NCI-H2081 treated with DMSO at 0.1 percent for 48 hours (cell line): ENCODE results near the gene DMRT3.
A peak's percentile ranks its signal among the peaks of the same experiment; 100 is the strongest.

Source experiments
- DNase-seq: peaks from one replicate; lab custom pipeline; 2025; lab: John Stamatoyannopoulos, UW

DMRT3 gene

DNA sequence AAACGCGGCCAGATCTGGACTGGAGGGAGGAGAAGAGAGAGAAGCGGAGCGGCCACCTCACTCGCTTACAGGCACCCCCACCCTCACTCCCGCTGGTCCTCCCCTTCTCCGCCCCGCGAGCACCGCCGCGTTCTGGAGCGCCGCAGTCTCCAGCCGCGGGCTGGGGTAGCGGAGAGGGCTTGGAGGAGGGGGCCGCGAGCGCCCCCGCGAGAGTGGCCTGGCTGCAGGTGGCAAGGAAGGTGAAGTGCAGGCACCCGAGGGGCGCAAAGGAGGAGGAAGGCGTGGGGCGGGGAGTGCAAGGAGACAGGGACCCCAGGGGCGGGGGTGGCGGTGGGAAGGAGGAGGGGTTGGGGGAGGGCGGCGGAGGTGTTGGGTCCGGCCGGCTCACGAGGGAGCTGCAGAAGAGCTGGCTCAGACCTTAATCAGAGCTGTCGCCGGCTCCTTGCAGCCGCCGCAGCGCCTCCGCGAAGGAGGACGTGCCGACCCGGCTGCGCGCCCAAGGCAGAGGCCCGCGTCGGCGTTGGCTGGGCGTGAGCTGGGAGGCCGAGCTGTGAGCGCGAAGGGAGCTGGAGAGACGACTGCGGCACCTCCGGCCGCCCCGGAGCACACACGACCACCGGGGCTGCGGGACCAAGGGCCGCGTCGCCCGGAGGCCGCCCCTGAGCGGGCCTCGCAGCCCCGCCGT lies at the start of gene DMRT3:
Gene DMRT3, plus strand, starts transcription at position 398 of the 685 bp plus-strand sequence. CDS start 347 bp downstream, outside the sequence.
- DNase-seq, result no peak

GRCh38 chr9:926976-927375 lies 49.5 kb upstream of the DMRT3 start:
- no peak for DNase-seq

GRCh38 chr9:928363-929042 lies 48.0 kb upstream of the DMRT3 start:
- DNase-seq, result no peak

GRCh38 chr9:929719-930118 lies 46.7 kb upstream of the DMRT3 start:
- DNase-seq, result no peak

GRCh38 chr9:933356-933755 lies 43.1 kb upstream of the DMRT3 start:
- no peak for DNase-seq

- peak; percentile 31 for DNase-seq
Observed at GRCh38 chr9:935348-935965, 41.0 kb upstream of the DMRT3 start.

DNA sequence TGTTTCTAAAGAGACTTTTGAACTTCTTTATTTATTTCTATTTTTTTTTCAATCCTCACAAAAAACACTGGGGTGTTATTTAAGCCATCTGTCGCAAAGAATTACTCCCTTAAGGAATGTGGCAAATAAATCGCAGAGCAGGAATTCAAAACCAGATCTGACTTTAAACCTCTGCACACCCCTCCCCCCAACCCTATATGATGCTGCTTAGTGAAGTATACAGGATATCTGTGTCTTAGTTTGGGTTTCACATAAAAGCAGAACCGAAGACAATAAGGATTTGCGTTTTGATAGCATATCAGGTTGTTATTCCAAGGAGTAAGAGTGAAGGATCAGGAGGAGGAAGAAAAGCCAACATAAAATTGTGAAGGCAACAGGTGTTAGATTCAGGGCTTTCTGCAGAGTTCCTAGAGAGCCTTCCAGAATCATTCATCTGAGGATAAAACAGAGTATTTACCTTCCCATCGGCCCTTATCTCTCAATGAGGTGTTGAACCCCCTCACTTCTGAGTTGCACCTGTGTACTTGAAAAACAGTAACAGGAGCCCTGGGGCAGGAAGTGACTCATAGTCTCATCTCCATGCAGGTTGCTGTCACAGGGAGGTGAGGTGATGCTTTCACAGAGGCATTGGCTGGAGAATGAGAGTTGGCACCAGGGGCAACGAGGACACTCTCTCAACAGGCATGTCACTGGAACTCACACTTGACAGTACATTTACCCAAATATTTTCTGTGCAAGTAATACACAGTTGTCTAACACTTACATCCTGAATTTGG lies 33.5 kb upstream of the DMRT3 start:
- no peak for DNase-seq

DNA sequence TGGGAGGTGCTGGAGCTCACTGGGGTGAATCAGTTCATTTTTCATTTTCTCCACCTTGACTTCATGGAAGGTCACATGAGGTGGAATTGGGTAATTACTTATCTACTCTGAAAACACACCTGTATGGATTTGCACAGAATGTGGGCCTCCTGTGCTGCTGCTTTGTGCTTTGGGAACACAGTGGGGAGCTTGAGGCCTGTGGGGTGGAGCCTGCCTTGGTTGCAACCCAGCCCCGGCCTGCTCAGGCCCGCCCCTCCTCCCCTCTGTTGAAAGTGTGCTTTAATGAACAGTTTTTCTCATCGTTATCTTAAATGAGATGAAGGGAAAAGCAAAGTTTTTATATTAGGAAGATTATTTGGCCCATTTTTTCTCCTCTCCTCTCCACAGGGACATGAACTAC lies 28.5 kb upstream of the DMRT3 start:
- no peak for DNase-seq

DNA sequence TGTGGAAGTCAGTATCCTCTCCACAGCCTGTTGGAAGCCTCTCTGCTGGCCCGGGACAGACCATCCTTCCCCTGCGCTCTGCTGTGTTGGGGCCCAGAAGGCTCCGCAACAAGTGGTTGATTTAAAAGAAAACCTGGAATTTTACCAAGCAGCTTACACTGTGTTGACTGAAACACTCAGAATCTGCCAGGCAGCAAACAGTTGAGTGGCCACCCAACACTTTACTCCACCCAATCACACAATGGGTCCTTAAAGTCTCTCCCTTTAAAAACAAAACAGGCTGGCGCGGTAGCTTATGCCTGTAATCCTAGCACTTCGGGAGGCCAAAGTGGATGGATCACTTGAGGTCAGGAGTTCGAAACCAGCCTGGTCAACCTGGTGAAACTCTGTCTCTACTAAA lies 28.0 kb upstream of the DMRT3 start:
- no peak for DNase-seq

GRCh38 chr9:950139-950538 lies 26.3 kb upstream of the DMRT3 start:
- DNase-seq, result no peak

DNA sequence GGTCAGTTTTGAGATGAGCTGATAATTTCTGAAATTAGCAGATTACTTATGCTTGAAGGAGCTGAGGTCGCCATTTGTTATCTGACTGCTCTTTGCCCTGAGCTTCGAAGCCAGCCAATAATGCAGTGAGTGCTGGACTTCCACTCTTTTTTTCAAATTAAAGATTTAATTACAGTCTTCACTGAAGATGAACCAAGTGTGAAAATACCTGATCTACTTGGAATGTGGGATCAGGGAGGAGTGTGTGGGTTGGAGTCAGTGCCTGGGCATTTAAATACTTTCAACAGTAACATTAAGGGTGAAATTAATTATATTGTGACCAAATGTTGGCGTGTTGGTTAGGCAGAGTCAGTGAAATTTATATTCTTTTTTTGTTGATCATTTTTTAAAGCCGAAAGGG lies 23.9 kb upstream of the DMRT3 start:
- no peak for DNase-seq

DNA sequence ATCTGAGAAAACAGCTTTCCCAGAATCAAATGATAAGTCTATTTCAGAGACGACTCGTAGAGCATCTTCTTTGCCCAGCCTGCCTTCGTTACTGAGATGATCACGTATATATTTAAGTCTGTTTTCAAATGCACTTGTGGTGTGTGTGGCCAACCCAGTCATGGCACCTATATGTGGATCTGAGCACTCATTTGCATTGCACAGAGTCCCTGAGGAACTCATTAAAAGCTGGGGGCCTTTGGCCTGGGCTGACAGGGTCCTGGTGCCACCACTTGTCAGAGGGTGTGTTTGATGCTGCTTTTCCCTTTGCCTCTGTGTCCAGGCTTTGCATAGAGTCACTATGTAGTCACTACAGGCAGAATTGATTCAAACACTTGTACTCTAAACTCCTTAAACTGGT lies 17.4 kb upstream of the DMRT3 start:
- no peak for DNase-seq

DNA sequence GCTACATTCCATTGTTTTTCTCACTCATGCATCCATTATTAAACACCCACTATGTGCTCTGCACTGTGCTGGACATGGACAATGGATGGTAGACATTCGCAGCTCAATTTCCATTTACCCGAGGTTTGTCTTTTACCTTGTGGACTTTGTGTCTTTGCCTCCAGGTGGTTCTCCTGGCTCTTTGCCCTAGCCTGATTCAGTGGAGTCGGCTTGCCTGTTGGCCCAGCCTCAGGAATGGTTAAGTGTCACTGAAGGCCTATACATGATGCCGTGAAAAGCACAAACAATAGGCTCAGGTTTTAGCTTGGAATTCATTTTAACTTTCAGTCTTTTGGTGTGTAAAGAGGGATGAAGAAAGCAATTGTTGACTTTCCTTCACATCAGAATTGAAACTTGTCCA lies 16.5 kb upstream of the DMRT3 start:
- DNase-seq, result no peak

DNA sequence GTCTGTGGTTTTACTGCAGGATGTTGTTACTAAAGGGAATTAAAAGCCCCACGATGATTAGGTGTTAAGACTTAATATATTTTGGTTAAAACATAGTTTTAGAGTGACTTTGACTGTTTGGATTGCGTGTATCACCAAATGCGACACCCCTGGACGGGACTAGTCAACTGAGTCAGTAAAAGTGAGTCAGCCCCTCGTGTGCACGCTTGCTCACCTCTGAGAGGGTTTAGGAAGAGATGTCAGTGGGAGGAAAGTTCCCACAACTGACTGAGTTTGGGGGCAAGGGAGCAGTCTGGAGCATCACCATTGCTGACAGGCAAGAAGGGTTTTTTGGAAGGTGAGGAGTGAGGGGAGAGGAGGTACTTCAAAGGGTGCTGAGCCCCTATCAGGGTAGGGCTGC lies 14.4 kb upstream of the DMRT3 start:
- no peak for DNase-seq

- DNase-seq, result no peak
Observed at GRCh38 chr9:965497-965896, 11.0 kb upstream of the DMRT3 start.

DNA sequence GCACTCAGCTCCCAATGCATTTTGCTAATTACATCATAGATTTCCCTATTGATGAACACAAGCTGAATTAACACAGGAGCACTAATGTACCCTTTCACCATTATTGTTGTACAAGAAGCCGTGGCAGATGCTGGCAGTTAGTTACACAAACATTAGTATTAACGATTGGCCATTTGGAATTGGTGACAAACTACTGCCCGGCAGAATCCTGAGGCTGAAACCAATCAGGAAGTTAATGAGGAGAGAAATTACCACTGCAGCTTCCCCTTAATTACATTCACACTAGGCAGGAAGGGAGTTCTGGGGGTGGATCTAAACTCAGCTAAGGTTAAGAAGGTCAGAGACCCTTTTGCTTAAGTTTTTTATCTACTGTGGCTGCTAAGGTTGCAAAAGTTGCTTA lies 9.6 kb upstream of the DMRT3 start:
- no peak for DNase-seq

DNA sequence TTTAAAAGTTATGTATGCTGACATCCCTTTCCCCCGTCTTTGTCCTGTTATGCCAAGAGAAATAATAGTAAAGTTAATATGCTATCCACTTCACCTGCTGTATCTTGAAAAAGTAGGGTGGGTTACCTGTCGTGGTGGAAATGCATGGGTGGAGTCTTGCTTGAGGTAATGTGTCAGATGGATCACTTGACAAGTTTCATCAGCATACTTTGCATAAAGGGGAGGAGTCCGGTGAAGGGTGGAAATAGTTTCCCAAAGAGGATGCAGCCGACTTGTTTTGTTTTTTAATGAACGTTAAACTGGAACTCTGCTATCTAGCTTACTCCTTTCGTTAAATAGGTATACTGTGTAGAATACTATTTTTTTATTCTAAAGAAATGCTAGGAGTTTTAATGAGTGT lies 9.0 kb upstream of the DMRT3 start:
- DNase-seq, result no peak

DNA sequence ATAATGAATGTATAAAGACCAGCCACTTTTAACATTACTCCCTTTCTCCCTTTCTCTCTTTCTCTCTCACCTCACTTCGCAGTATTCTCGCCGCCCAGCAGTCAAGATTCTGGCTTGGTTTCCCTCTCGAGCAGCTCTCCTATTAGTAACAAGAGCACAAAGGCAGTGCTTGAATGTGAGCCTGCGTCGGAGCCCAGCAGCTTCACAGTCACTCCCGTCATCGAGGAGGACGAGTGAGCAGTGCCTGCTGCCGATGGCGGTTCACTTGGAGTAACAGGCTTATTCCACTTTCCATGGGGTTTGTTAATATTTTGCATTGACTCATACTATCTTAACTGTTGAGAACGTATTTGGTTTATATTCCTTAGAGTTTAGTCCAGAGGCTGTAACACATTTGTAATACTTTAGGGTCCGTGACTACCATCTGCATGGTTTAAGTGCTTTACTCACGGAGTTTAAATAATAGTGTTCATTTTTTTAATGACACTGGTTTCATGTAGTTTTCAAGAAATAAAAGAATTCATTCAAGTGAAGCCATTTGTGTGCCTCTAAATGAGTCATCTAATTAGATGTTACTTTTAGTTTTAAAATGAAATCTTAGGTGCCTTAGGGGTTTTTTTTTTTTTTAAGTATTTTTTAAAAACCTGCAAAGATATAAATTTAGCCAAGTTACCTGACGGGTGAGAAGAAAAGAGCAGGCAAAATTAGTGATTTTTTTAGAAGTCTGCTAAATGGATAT lies 8.4 kb upstream of the DMRT3 start:
- DNase-seq, result no peak

GRCh38 chr9:969310-970150 lies 6.9 kb upstream of the DMRT3 start:
- DNase-seq, result no peak

DNA sequence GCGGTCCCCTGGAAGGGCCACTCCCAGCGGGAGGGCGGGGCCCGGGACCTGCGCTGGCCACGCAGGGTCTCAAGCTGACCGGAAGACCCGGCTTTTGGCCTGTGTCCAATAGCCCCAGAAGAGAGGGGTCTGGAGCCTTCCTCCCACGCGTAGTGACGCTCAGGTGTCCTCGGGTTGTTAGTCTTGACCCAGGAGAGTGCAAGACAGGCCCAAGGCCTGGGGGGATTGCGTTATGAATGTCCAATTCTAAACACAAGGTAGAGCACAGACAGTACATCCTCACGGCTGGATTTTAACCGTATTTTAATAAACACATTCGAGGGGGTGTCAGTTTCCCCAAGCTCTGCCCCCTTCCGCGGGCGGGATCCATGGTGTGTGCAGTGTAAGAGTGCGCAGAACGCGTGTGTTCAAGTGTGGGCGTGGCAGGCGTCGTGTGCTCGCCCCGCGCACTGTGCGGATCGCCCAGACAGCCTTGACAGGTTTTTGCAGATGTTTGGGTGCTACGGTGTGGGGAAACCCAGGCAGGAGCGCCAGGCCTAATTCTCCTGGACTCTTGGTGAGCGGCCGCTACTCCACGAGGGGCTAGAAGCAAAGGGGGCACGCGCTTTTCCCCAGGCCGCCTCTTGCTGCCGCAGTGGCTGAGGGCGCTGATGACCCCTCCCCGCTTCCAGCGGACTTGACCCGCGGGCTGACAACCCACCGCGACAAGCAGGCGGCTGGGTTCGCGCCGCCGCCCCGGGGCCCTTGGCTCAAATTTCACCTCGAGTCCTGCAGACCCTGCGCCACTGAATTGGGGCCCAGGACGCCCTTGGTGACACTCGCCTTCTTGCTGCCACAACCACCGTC lies 6.1 kb upstream of the DMRT3 start:
- DNase-seq, result no peak
